ENCODE measurements around the gene ABLIM2.

Gene ABLIM2

DNA sequence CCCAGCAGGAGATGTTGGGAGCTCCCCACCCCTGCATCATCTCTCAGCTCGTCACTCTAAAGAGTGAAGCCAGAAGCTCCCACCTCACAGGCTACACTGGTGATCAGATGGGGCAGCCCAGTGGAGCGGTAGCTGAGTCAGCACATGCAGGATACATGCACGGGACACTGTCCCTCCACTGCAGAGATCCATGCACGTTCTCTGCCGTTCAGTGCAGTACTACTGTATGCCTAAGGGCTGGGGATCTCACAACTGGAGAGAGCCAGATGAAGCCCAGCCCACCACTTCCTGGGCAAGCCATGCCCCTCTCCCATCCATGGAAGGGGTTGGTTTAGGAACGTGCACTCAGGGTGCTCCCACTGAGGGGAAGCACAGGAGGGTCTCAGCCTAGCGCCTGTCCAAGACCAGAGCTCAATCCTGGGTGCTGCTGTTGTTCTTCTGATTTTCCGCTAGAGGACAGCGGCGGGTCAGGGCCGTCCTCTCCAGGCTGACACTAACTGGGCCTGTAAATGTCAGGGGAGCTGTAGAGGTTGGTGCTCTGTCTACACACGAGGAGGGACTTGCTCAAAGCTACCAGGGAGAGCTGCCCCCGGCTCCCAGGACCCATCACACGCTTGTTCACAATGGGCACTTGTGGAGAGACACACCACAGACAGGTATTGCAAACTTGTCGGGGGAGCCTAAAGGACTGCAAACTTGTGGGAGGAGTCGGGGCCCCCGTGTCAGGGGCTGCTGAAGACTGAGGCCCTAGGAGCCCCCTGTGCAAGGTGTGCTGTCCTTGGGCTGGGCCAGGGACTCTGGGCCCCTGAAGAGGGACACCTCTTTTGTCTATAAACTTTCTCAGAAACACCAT is 18.2 kb upstream of the ABLIM2 start:
- in situ Hi-C loops (cut with MboI; ENCODE audit: low sequenced_read_pairs) = no loop called here

DNA sequence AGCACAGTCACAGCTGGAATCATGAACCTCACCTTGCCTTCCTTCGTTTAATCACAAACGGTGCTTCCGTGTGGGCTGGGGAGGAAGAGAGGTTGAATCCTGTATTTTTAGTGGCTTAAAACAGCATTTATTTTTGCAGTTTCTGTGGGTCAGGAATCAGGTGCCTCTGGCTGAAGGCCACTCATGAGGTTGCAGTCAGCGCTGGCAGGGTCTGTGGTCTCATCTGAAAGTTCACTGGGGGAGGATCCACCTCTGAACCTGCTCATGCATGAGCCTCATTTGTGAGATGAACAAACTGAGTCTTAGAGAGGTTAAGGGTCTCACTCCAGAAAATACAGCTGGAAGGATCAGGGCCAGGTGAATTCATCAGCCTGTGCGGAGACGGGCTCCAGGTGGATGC is 17.1 kb upstream of the ABLIM2 start:
- in situ Hi-C loops (cut with MboI; ENCODE audit: low sequenced_read_pairs) = no loop called here

- in situ Hi-C loops (cut with MboI; ENCODE audit: low sequenced_read_pairs) = no loop called here
Observed at GRCh38 chr4:8174970-8175369, 16.4 kb upstream of the ABLIM2 start.

- in situ Hi-C loops (cut with MboI; ENCODE audit: low sequenced_read_pairs) = no loop called here
Observed at GRCh38 chr4:8173492-8174242, 15.1 kb upstream of the ABLIM2 start.

DNA sequence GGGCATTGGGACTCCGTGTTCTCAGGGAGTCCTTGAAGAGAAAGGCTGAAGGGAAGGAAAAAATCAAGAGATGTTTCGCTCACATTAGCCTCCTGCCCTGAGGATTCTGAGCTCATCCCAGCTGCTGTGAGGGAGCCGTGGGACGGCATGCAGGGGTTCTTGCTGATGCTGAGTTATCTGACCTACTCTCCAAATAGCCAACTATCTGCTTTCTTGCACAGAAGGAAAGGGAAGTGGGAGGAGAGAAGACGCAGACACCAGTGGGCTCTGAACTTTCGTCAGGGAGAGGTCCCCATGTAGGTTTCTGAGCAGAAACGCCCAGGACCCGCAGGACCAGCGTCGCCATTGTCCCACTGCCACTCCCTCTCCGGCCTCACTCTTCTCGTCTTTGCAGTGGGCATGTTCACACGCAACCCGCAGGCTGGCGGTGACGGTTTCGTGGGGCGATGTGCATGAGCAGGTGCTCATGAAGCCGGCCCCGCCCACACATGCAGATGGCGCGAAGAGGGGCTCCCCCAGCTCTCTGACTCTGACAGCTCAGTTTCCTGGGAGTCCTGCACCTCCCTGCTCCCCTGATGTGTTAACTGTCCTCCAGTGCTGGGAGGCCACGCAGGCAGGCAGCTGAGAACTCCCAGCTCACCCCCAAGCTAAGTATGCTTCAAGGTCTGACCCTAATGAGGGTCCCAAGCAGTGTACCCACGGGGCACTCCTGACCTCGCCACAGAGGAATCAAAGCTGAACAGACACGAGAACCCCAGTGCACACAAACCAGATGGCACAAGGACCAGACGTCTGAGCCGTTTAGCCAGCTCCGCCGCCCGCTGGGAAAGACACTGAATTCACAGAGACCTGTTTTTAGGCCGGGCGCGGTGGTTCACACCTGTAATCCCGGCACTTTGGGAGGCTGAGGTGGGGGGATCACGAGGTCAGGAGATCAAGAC is 13.6 kb upstream of the ABLIM2 start:
- in situ Hi-C loops (cut with MboI; ENCODE audit: low sequenced_read_pairs) = no loop called here

DNA sequence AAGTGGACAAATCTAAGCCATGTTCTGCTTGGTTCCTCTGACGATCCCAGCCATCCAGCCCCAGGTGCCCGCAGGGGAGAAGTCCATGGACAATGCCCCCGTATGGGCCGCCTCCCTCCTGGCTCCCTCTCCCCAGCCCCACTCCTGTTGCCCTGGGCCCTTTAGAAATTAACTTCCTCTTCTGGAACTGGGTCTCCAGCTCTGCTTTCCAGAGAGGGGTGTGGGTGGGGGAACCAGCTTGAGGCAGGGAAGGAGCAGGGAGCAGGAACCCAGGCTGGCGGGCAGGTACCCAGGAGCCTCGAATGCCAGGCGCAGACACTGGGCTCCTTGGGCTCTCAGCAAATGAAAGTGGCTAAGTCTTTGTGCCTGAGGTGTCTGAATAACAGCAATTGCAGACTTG is 12.7 kb upstream of the ABLIM2 start:
- in situ Hi-C loops (cut with MboI; ENCODE audit: low sequenced_read_pairs) = no loop called here

GRCh38 chr4:8170341-8170740 is 11.7 kb upstream of the ABLIM2 start:
- in situ Hi-C loops (cut with MboI; ENCODE audit: low sequenced_read_pairs) = no loop called here

GRCh38 chr4:8169763-8170162 is 11.2 kb upstream of the ABLIM2 start:
- in situ Hi-C loops (cut with MboI; ENCODE audit: low sequenced_read_pairs) = no loop called here

DNA sequence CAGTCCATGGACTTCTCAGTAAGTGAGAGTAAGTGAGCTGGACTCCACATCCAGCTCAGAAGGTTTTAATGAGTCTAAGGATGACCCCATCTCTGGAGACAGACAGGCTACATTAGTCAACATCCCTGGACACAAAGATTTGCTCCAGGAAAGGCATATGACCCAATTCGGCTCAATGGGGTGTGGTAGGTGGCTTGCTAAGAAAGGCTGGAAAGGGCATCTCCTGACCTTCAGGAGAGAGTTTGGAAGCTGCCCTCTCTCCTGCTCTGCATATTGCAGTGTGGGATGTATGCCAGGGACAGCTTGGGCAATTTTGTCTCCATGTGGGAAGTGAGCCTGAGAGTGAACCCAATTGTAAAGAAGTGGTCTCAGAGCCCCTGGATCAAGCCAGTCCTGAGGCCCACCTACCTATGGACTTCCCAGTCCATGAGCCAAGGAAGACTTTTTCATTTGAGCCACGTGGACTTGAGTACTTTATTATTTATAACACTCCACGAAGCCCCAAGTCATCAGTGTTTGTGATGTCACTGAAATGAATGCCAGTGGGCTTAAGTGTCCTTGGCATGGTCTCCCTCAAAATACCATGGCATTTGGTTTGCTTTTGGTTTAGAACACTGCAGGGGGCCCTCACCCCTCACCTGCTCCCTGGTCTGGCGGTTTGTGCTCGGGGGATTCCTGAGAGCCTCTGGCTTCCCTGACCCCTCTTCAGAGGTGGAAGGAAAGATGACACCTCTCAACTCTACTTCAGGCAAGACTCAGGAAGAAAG is 10.4 kb upstream of the ABLIM2 start:
- in situ Hi-C loops (cut with MboI; ENCODE audit: low sequenced_read_pairs) = no loop called here

GRCh38 chr4:8168232-8168631 is 9.6 kb upstream of the ABLIM2 start:
- in situ Hi-C loops (cut with MboI; ENCODE audit: low sequenced_read_pairs) = no loop called here

- in situ Hi-C loops (cut with MboI; ENCODE audit: low sequenced_read_pairs) = no loop called here
Observed at GRCh38 chr4:8167815-8168214, 9.2 kb upstream of the ABLIM2 start.

GRCh38 chr4:8167291-8167690 is 8.7 kb upstream of the ABLIM2 start:
- in situ Hi-C loops (cut with MboI; ENCODE audit: low sequenced_read_pairs) = no loop called here

- in situ Hi-C loops (cut with MboI; ENCODE audit: low sequenced_read_pairs) = no loop called here
Observed at GRCh38 chr4:8165374-8165896, 6.8 kb upstream of the ABLIM2 start.

- in situ Hi-C loops (cut with MboI; ENCODE audit: low sequenced_read_pairs) = no loop called here
Observed at GRCh38 chr4:8164687-8165086, 6.1 kb upstream of the ABLIM2 start.

- in situ Hi-C loops (cut with MboI; ENCODE audit: low sequenced_read_pairs) = no loop called here
Observed at GRCh38 chr4:8164194-8164565, 5.6 kb upstream of the ABLIM2 start.

- in situ Hi-C loops (cut with MboI; ENCODE audit: low sequenced_read_pairs) = no loop called here
Observed at GRCh38 chr4:8163436-8164193, 5.0 kb upstream of the ABLIM2 start.

DNA sequence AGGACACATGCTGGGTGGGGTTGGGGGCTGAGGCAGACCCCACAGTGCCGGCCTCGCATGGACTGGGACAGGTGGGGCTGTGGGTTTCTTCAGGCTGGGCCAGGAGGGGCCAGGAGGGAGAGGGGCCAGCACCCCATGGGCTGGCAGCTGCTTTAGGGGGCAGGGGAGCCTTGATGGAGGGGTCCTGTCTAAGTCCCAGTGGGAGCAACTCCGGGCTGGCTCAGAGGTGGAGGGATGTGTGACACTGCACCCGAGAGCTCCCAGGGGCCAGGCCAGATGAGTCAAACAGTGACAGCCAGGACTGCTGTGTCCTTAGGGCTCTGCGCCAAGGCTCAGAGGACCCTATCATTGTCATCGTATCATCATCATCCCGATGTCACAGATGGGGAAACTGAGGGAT is 4.4 kb upstream of the ABLIM2 start:
- in situ Hi-C loops (cut with MboI; ENCODE audit: low sequenced_read_pairs) = no loop called here

DNA sequence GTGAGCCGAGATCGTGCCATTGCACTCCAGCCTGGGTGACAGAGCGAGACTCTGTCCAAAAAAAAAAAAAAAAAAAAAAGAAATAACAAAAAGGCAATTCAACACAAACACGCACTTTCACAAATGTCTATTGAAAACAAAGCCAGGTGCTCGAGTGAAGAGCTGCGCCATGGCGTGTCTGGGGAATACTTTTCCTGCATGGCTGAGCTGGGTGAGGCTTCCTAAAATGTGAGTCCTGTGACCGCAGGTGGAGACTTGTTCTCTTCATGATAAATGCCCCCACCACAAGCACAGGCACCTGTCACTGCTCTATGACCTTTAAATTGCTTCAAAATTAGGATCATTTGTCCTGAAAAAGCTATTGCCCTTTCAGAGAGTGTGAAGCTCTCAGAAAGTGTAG is 4.0 kb upstream of the ABLIM2 start:
- in situ Hi-C loops (cut with MboI; ENCODE audit: low sequenced_read_pairs) = no loop called here

- in situ Hi-C loops (cut with MboI; ENCODE audit: low sequenced_read_pairs) = no loop called here
Observed at GRCh38 chr4:8160572-8160971, 2.0 kb upstream of the ABLIM2 start.

- in situ Hi-C loops (cut with MboI; ENCODE audit: low sequenced_read_pairs) = no loop called here
Observed at GRCh38 chr4:8160233-8160560, 1.6 kb upstream of the ABLIM2 start.

Measured in HL-60/S4 treated with phorbol 12-myristate 13-acetate at 8.2 ng/mL for 4 days and 3 days (cell line).